PC-9 (cell line): ENCODE data around the gene CMKLR1.

Experiments used
- CTCF ChIP-seq: fragments of 200-600 bp; sonication (generic); conservative IDR thresholded peaks from 2 replicates; pipeline ENCODE4 v1.6.1; 2017; ENCODE audit warnings: mixed run types, antibody characterized with exemption, mild to moderate bottlenecking, moderate library complexity
- EZH2 ChIP-seq: fragments of 200-600 bp; sonication (generic); IDR thresholded peaks from 2 replicates; pipeline ENCODE4 v1.8.0; 2017; ENCODE audit warnings: antibody characterized with exemption, low read depth

DNA sequence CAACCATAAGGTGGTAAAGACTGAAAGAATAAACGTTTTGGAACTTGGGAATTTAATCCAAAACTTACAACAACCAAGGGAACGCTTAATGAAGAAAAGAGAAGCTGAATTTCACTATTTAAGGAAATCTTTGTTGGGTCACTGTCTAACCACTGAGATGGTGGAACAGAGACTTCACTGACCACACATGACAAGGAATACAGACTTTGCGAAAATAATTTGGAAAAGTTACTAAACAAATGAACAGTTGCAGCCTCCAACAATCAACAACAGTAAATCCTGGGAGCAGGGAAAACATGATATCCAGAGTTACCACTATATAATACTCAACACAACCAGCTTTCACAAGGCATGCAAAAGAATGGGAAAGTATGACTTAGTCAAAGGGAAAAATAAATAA, 79.1 kb downstream of the CMKLR1 start:
- TF ChIP-seq CTCF: no peak
- no peak for TF ChIP-seq EZH2
